Glutamatergic neuron (in vitro differentiated cells): ENCODE data around the gene BLVRB. TPM values are rescaled to one million over a fixed set of nuclear protein-coding genes. Genes with fewer than 3 reads are reported as not detected.

ENCODE experiments used
- DNase-seq: peaks from one replicate; pipeline ENCODE4 v3.0.0; 2022
- H3K27ac Mint-ChIP-seq: one replicate; pipeline ENCODE4 v1.8.0; 2020; ENCODE audit warnings: mild to moderate bottlenecking, mixed read lengths, inconsistent platforms; ENCODE audit not compliant: unreplicated experiment
- H3K27me3 Mint-ChIP-seq: one replicate; pipeline ENCODE4 v1.8.0; 2020; ENCODE audit warnings: mild to moderate bottlenecking, moderate library complexity, mixed read lengths, inconsistent platforms; ENCODE audit not compliant: unreplicated experiment
- H3K36me3 Mint-ChIP-seq: one replicate; pipeline ENCODE4 v1.8.0; 2020; ENCODE audit warnings: mild to moderate bottlenecking, mixed read lengths, inconsistent platforms; ENCODE audit not compliant: unreplicated experiment
- H3K4me1 Mint-ChIP-seq: one replicate; pipeline ENCODE4 v1.8.0; 2020; ENCODE audit warnings: mild to moderate bottlenecking, low read depth, mixed read lengths, inconsistent platforms; ENCODE audit not compliant: unreplicated experiment
- H3K4me3 Mint-ChIP-seq: one replicate; pipeline ENCODE4 v1.8.0; 2020; ENCODE audit warnings: mild to moderate bottlenecking, mixed read lengths, inconsistent platforms; ENCODE audit not compliant: unreplicated experiment
- H3K9me3 Mint-ChIP-seq: one replicate; pipeline ENCODE4 v1.8.0; 2020; ENCODE audit warnings: mild to moderate bottlenecking, moderate library complexity, mixed read lengths, inconsistent platforms; ENCODE audit not compliant: unreplicated experiment
- total RNA-seq: library from RNA; stranded (reverse); fragmentation: NEBNext Ultra II Directional; extraction: Animal tissue kit (Norgen Biotek cat#: 25700); gene quantifications from one replicate; pipeline ENCODE4 v1.2.1, GENCODE V29; 2021; ENCODE audit not compliant: unreplicated experiment
- TF ChIP-seq, protein P1 (sequence below): fragments of 200-600 bp; sonication (generic); IDR thresholded peaks from one replicate; pipeline ENCODE4 v1.5.0; 2021; ENCODE audit not compliant: partially characterized antibody, unreplicated experiment

The BLVRB gene
- total RNA-seq, 1 donor from 2014 or later = 7.2 TPM

DNA sequence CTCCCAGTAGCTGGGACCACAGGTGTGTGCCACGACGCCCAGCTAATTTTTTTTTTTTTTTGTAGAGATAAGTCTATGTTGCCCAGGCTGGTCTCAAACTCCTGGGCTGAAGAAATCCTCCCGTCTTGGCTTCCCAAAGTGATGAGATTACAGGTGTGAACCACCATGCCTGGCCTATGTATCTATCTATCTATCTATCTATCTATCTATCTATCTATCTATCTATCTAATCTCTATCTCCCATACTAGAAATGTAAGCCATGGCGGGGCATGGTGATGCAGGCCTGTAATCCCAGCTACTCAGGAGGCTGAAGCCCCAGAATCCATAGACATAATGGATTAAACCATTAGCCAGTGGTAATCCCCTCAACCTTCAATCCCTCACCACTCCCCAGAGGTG lies 14.9 kb downstream of the BLVRB start:
- peaks cover 3% of the 10 kb centered on the region for H3K27me3 Mint-ChIP-seq
- no peaks in the 10 kb centered on the region for H3K36me3 Mint-ChIP-seq
- no peak overlapping the region for H3K27ac Mint-ChIP-seq
- no peak for DNase-seq
- no peaks in the 10 kb centered on the region for H3K4me1 Mint-ChIP-seq
- H3K9me3 Mint-ChIP-seq = no peaks in the 10 kb centered on the region
- H3K4me3 Mint-ChIP-seq = no peak overlapping the region
- TF ChIP-seq, protein P1, sequence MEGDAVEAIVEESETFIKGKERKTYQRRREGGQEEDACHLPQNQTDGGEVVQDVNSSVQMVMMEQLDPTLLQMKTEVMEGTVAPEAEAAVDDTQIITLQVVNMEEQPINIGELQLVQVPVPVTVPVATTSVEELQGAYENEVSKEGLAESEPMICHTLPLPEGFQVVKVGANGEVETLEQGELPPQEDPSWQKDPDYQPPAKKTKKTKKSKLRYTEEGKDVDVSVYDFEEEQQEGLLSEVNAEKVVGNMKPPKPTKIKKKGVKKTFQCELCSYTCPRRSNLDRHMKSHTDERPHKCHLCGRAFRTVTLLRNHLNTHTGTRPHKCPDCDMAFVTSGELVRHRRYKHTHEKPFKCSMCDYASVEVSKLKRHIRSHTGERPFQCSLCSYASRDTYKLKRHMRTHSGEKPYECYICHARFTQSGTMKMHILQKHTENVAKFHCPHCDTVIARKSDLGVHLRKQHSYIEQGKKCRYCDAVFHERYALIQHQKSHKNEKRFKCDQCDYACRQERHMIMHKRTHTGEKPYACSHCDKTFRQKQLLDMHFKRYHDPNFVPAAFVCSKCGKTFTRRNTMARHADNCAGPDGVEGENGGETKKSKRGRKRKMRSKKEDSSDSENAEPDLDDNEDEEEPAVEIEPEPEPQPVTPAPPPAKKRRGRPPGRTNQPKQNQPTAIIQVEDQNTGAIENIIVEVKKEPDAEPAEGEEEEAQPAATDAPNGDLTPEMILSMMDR = no peak

GRCh38 chr19:40449506-40449905 lies 16.0 kb downstream of the BLVRB start:
- Mint-ChIP-seq H3K4me3 (no peak overlapping the region), H3K36me3 (no peaks in the 10 kb centered on the region), H3K27ac (no peak overlapping the region), H3K27me3 (peaks cover 3% of the 10 kb centered on the region), H3K9me3 (peaks cover 2% of the 10 kb centered on the region), H3K4me1 (no peaks in the 10 kb centered on the region)
- TF ChIP-seq, protein P1 = no peak
- no peak for DNase-seq

DNA sequence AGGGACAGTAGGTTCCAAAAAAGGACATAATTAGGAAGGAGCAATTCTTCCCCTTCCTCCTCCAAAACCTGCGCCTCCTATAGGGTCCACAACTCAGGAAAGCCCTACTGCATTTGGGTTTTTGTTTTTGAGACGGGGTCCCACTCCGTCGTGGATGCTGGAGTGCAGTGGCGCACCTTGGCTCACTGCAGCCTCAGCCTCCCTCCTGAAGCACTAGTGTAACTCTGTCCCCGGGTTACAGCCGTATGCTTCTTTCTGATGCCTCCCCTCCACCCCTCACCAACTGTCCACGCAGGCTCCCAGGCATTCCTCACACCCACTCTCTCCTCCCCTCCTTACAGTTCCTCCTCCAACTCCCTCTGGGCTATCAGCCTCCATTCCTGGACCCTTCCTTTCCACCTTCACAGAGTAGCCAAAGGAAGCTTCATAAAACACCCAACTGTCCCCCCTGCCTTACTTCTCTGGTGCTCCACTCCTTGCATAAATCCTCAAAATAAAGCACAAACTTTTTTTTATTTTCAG lies 19.2 kb downstream of the BLVRB start:
- no peak for DNase-seq
- Mint-ChIP-seq H3K27ac (no peak overlapping the region), H3K4me1 (peaks cover 5% of the 10 kb centered on the region), H3K9me3 (peaks cover 12% of the 10 kb centered on the region), H3K27me3 (peaks cover 13% of the 10 kb centered on the region), H3K4me3 (no peak overlapping the region), H3K36me3 (no peaks in the 10 kb centered on the region)
- TF ChIP-seq, protein P1 = no peak

GRCh38 chr19:40445780-40446262 lies 19.7 kb downstream of the BLVRB start:
- Mint-ChIP-seq H3K27me3 (peaks cover 13% of the 10 kb centered on the region), H3K9me3 (peaks cover 12% of the 10 kb centered on the region), H3K4me3 (peak overlapping the region; percentile 77), H3K27ac (peak overlapping the region; percentile 88), H3K4me1 (peaks cover 5% of the 10 kb centered on the region), H3K36me3 (no peaks in the 10 kb centered on the region)
- TF ChIP-seq, protein P1 = no peak
- no peak for DNase-seq

DNA sequence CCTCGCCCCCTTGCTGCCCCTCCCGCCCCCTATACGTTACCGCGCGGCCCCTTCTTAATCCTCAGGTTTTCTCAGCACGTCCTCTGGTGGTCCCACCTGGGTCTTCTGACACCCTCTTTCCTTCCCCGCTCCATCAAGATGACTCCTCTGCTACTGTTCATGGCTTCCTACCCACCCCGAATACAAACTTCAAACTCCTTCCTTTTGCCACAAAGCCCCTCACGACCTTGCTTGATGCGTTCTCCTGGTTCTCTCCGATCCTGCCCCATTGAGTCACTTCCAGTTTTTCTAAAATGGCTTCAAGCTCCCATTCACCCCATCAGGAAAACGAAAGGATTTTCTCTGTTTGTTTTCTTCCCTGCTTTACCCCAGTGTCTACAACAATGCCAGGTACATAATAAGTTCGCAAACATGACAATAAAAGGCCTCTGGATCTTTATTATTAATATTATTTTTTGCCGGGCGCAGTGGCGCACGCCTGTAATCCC lies 20.7 kb downstream of the BLVRB start:
- Mint-ChIP-seq H3K9me3 (peaks cover 12% of the 10 kb centered on the region), H3K4me1 (peaks cover 5% of the 10 kb centered on the region), H3K27ac (peak overlapping the region; percentile 90), H3K27me3 (peaks cover 13% of the 10 kb centered on the region), H3K36me3 (no peaks in the 10 kb centered on the region), H3K4me3 (peak overlapping the region; percentile 83)
- TF ChIP-seq, protein P1 = no peak
- DNase-seq = no peak
